ENCODE data around the gene RAB3C.

GRCh38 chr5:58736214-58736613 lies 153.3 kb downstream of the RAB3C start:
- TF ChIP-seq CTCF (IDR thresholded peaks at IDR 0.05; ENCODE audit: insufficient read depth, low read depth, low read length) (no peak), EZH2 (IDR thresholded peaks at IDR 0.05; ENCODE audit: insufficient read depth, low read length) (no peak)
